CD4-positive, alpha-beta T cell treated with Interleukin-17A for 1 hour (primary cell): ENCODE measurements around the gene CTTNBP2.

Source experiments
- DNase-seq: peaks from one replicate; pipeline ENCODE4 v3.0.0-alpha.2; 2020

The CTTNBP2 gene, protein sequence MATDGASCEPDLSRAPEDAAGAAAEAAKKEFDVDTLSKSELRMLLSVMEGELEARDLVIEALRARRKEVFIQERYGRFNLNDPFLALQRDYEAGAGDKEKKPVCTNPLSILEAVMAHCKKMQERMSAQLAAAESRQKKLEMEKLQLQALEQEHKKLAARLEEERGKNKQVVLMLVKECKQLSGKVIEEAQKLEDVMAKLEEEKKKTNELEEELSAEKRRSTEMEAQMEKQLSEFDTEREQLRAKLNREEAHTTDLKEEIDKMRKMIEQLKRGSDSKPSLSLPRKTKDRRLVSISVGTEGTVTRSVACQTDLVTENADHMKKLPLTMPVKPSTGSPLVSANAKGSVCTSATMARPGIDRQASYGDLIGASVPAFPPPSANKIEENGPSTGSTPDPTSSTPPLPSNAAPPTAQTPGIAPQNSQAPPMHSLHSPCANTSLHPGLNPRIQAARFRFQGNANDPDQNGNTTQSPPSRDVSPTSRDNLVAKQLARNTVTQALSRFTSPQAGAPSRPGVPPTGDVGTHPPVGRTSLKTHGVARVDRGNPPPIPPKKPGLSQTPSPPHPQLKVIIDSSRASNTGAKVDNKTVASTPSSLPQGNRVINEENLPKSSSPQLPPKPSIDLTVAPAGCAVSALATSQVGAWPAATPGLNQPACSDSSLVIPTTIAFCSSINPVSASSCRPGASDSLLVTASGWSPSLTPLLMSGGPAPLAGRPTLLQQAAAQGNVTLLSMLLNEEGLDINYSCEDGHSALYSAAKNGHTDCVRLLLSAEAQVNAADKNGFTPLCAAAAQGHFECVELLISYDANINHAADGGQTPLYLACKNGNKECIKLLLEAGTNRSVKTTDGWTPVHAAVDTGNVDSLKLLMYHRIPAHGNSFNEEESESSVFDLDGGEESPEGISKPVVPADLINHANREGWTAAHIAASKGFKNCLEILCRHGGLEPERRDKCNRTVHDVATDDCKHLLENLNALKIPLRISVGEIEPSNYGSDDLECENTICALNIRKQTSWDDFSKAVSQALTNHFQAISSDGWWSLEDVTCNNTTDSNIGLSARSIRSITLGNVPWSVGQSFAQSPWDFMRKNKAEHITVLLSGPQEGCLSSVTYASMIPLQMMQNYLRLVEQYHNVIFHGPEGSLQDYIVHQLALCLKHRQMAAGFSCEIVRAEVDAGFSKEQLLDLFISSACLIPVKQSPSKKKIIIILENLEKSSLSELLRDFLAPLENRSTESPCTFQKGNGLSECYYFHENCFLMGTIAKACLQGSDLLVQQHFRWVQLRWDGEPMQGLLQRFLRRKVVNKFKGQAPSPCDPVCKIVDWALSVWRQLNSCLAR (N-terminal part only)

DNA sequence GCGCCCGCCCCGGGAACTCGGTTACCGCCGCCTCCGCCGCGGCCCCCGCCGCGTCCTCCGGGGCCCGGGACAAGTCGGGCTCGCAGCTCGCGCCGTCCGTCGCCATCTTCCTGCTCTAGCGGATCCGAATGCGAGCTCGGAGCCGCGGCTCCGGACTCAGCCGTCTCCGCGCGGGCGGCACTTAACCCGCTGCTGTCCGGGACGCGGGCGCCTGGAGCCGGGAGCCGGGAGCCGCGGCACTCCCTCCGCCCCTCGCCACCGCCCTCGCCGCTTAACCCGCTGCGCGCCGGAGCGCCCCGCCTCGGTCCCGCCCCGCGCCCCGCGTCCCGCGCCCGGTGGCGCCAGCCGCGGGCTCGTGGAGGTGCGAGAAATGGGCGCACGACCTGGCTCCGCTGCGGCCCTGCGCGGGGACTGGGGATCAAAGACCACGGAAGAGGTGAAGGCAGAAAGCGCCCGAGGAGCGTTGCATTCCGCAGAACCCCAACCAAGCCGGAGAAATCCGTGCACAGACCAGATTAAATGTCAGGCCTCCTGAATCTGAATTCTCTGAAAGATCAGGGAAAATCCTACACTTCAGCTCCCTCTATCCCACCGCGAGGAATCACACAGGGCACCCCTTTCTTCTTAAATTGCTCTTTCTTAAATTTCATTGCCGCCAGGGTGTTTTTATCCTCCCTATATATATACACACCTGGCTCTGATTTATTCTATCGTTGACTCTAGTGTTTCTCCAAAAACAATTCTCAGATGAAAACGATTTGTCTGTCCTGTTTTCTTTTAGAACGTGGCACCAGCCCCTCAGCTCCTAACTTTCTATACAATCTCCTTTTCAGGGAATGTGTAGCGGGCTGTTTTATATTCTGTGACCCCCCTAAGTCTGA lies at the start of gene CTTNBP2:
TSS of gene CTTNBP2 (minus strand) at position 132 of the 881 bp plus-strand sequence. CDS start at position 106, 26 bp downstream.
- no peak for DNase-seq

GRCh38 chr7:117916309-117916708 lies 43.1 kb upstream of the CTTNBP2 start:
- no peak for DNase-seq

GRCh38 chr7:117912421-117912820 lies 39.2 kb upstream of the CTTNBP2 start:
- DNase-seq = no peak

- DNase-seq = no peak
Observed at GRCh38 chr7:117908031-117908795, 35.0 kb upstream of the CTTNBP2 start.

DNA sequence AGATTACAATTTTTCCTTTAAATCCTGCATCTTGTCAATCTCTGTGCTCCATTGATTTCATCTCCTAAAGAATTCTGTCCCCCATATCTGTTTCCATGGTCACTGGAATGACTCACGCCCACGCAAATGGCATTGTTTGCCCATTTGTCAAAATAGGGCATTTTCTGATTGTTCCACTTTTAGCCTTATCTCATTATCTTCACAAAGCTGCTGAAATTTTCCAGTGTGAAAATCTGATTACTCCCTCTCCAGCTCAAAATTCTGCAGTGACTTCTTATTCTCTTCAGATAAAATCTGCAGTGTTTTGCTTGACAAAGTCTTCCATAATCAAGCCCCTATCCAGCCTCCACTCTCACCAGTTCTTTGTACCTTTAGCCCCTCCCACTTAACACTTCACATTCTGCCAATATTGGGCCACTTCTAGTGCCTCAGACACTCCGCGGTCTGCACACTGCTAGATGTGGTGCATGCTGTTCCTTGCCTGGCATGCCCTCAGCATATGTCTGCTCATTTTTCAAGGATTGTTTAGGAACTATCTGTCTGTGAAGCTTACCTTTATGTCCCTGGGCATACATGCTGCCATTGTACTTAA lies 33.9 kb upstream of the CTTNBP2 start:
- no peak for DNase-seq

- no peak for DNase-seq
Observed at GRCh38 chr7:117902314-117902889, 29.2 kb upstream of the CTTNBP2 start.

DNA sequence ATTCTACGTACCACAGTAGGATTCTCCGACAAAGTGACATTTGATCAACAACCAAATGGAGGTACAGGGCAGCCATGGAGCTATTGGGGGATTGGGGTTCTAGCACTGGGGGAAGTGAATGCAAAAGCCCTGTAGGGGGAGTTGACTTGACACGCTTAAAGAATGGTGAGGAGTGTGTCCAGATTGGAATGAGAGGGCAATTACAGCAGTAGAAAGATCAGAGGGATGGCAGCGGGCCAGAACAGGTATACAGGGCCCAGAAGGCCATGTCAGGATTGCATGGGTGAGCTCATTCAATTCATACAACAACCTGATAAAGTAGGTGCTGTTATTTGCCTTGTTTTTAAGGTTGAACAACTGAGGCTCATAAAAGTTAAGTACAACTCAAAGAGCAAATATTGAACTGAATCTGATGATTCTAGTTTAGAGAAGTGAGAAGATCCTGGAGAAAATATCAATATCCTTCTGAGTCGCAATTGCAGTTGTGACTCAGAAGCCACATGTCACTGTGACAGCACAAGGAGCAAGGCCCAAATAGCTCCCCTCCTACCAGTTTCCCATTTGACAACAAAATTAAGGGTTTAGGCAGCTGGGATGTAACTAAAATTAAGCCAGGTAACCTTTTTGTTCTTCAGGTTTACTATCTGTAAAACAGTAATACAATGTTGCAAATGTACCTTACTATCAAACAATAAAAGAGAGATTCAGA lies 28.0 kb upstream of the CTTNBP2 start:
- no peak for DNase-seq

DNA sequence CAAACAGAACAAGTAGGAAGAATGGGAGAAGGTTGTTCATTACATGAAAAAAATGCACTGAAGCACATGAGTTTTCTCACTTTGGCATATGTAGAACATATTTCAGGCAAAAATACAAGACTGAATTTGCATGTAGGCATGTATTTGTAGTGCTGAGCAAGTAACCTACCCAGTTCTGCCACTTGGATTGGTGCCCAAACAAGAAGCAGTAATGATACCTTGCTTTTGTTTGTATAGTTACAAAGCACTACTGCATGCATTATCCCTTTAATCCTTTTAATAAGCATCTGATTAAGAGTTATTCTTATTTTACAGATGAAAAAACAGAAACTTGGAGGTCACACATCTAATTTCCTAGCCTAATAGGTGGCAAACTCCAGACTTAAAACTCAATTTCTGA lies 23.1 kb upstream of the CTTNBP2 start:
- no peak for DNase-seq

GRCh38 chr7:117895276-117895675 lies 22.0 kb upstream of the CTTNBP2 start:
- no peak for DNase-seq

DNA sequence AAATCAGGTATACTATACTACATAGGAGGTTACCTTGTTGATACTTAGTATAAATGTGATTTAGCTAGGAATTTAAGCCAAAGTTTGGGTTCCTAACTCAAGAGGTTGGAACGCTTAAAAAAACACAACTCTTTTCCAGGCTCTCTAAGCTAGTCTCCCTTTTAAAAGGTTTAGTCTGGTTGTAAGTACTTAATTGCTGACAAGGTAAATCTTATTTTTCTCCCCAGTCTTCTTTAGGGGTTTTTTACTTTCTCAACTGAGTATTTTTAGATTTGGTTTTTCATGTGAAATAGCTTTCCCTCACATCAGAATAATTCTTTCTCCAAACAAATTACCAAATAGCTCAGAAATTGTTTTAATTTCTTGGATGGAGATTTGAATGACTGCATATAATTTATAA lies 20.8 kb upstream of the CTTNBP2 start:
- DNase-seq = no peak

GRCh38 chr7:117892821-117893220 lies 19.6 kb upstream of the CTTNBP2 start:
- no peak for DNase-seq

- no peak for DNase-seq
Observed at GRCh38 chr7:117889611-117890010, 16.4 kb upstream of the CTTNBP2 start.

DNA sequence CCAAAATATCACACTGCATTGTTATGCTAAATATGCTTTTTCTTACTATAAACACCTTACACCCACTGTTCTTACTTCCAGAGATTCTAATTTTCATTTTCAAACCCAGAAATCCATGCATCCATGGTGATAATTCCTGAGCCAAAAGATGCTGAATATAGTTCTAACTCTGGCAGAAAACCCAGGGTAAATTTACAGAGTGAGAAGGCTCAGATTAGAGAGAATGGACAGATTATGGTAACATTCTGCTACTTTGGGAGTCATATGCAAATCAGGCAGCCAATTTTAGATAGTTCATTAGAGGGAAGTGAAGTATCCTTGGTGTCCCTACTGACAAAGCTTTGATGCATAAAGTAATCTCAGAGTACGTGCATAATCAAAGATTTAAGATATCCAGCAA lies 15.4 kb upstream of the CTTNBP2 start:
- no peak for DNase-seq

GRCh38 chr7:117882594-117882993 lies 9.4 kb upstream of the CTTNBP2 start:
- DNase-seq = no peak

DNA sequence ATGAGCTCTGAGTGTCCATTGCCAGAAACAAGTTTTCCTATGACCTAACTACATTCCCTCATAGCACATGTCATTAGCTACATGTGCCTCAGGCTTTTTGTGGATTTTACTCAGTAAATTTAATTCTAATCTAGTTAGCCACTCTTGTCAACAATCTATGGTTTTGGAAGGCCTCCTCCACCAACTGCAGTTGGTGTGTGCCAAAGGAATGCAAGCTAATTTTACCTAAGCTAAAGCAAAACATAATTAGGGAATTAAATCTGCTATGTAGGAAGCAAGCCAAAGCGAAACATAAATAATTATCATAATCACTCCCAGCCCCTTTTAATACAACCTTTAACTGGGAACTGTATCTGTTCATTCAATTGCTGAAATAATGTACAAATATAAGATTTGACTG lies 3.5 kb upstream of the CTTNBP2 start:
- DNase-seq = no peak

- DNase-seq = no peak
Observed at GRCh38 chr7:117875566-117875965, 2.3 kb upstream of the CTTNBP2 start.

- DNase-seq = no peak
Observed at GRCh38 chr7:117874191-117874700, 1.0 kb upstream of the CTTNBP2 start.

DNA sequence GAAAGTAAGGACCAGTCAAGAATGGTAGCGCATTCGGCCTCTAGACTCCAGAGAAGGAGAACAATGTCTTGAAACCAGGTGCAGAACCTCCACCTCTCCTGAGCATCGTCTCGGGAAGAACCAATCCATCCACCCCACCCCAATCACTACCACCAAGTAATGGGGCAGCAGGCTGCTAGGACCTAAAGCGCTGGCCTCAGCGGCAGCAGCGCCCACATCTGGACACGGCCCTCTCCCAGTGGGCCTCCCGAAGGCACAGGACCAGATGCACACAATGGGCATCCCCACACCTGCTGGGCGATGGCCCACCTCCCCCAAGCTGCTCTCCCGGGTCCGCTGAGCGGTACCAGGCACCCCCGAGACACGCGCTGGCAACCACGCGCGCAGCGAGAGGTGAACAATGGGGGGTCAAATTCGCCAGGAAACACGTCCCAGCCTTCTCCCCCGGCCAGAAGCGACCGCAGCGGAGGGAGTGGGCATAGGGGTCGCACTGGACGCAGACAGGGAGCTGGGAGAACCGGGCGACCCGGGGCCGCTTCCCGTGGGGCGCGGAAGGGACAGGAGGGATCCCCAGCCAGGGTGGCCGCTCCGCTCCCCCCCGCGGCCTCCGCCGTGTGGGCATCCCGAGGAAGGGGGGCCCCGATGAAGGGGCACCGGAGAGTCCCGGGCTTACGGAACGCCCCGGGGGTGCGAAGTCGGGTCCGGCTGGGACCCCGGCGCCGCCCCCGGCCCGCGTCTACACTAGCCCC lies 506 bp downstream of the CTTNBP2 start:
- no peak for DNase-seq
